Type B pancreatic cell (in vitro differentiated cells): ENCODE results near the gene ARHGAP32. TPM values are rescaled to one million over a fixed set of nuclear protein-coding genes. Genes with fewer than 3 reads are reported as not detected.

Experiments used
- DNase-seq: peaks from one replicate; pipeline ENCODE4 v3.0.0; 2021; ENCODE audit warnings: mixed read lengths; ENCODE audit not compliant: unreplicated experiment; ENCODE audit errors: extremely low spot score
- H3K27ac Mint-ChIP-seq: 2 replicates; pipeline ENCODE4 v1.8.0; 2021; ENCODE audit warnings: mild to moderate bottlenecking, mixed read lengths
- H3K27me3 Mint-ChIP-seq: 2 replicates; pipeline ENCODE4 v1.8.0; 2021; ENCODE audit warnings: mixed read lengths
- H3K36me3 Mint-ChIP-seq: 2 replicates; pipeline ENCODE4 v1.8.0; 2021; ENCODE audit warnings: mixed read lengths
- H3K4me1 Mint-ChIP-seq: one replicate; pipeline ENCODE4 v1.8.0; 2021; ENCODE audit warnings: mixed read lengths; ENCODE audit not compliant: unreplicated experiment
- H3K4me3 Mint-ChIP-seq: 2 replicates; pipeline ENCODE4 v1.8.0; 2021; ENCODE audit warnings: mild to moderate bottlenecking, mixed read lengths
- H3K9me3 Mint-ChIP-seq: 2 replicates; pipeline ENCODE4 v1.8.0; 2021; ENCODE audit warnings: mixed read lengths
- CTCF ChIP-seq: fragments of 200-600 bp; sonication (generic); conservative IDR thresholded peaks from 2 replicates; pipeline ENCODE4 v1.5.0; 2021; ENCODE audit warnings: antibody characterized with exemption, mild to moderate bottlenecking
- total RNA-seq: library from RNA; stranded (reverse); gene quantifications from 2 replicates; pipeline ENCODE4 v1.2.1, GENCODE V29; 2021; ENCODE audit warnings: low replicate concordance

Gene ARHGAP32
- total RNA-seq, 1 donor from 2014 or later = 41.6 TPM

- Mint-ChIP-seq H3K4me3 (no peak overlapping the region), H3K4me1 (no peaks in the 10 kb centered on the region), H3K36me3 (peaks cover 29% of the 10 kb centered on the region), H3K9me3 (peaks cover 5% of the 10 kb centered on the region), H3K27me3 (no peaks in the 10 kb centered on the region), H3K27ac (no peak overlapping the region)
- TF ChIP-seq CTCF = no peak
- no peak for DNase-seq
These were observed 102.8 kb downstream of the ARHGAP32 start for GRCh38 chr11:129089279-129089678.

GRCh38 chr11:129086976-129087375 lies 105.1 kb downstream of the ARHGAP32 start:
- Mint-ChIP-seq H3K27me3 (no peaks in the 10 kb centered on the region), H3K4me3 (no peak overlapping the region), H3K9me3 (peaks cover 23% of the 10 kb centered on the region), H3K27ac (no peak overlapping the region), H3K4me1 (no peaks in the 10 kb centered on the region), H3K36me3 (peaks cover 41% of the 10 kb centered on the region)
- no peak for DNase-seq
- no peak for TF ChIP-seq CTCF

- no peak overlapping the region for H3K4me3 Mint-ChIP-seq
- TF ChIP-seq CTCF = no peak
- H3K27ac Mint-ChIP-seq = no peak overlapping the region
- peaks cover 3% of the 10 kb centered on the region for H3K36me3 Mint-ChIP-seq
- peaks cover 9% of the 10 kb centered on the region for H3K4me1 Mint-ChIP-seq
- peaks cover 20% of the 10 kb centered on the region for H3K9me3 Mint-ChIP-seq
- H3K27me3 Mint-ChIP-seq = no peaks in the 10 kb centered on the region
- DNase-seq = no peak
These were observed 114.9 kb downstream of the ARHGAP32 start for GRCh38 chr11:129077191-129077590.

GRCh38 chr11:129075757-129076156 lies 116.4 kb downstream of the ARHGAP32 start:
- H3K27ac Mint-ChIP-seq = no peak overlapping the region

GRCh38 chr11:129067454-129067853 lies 124.7 kb downstream of the ARHGAP32 start:
- Mint-ChIP-seq H3K4me3 (no peak overlapping the region), H3K4me1 (no peaks in the 10 kb centered on the region), H3K27me3 (no peaks in the 10 kb centered on the region), H3K36me3 (peaks cover 22% of the 10 kb centered on the region), H3K27ac (no peak overlapping the region), H3K9me3 (no peaks in the 10 kb centered on the region)
- no peak for DNase-seq
- TF ChIP-seq CTCF = no peak

More at GRCh38 chr11:129075757-129076156, 116.4 kb downstream of the ARHGAP32 start:
- no peak overlapping the region for H3K4me3 Mint-ChIP-seq
- TF ChIP-seq CTCF = no peak
- no peaks in the 10 kb centered on the region for H3K36me3 Mint-ChIP-seq
- peaks cover 9% of the 10 kb centered on the region for H3K4me1 Mint-ChIP-seq
- H3K9me3 Mint-ChIP-seq = peaks cover 13% of the 10 kb centered on the region
- DNase-seq = no peak
- no peaks in the 10 kb centered on the region for H3K27me3 Mint-ChIP-seq

DNA sequence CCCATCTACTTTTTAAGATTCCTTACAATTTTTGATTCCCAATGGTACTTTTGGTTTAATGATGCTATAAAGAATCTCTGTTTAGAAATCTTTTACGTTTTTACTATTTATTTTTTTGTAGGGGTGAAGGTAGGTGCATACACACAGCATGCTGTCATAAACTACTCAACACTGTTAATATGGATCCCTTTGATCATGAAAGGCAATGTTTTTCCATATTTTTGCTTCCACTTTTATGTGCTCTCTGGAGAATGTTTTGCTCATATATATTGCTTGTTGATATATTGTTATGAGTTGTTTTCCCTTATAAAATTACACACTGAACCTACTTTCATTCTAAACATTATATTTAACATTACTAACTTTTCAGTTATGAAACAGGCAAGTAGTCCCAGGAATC lies 125.9 kb downstream of the ARHGAP32 start:
- H3K27ac Mint-ChIP-seq = no peak overlapping the region
- H3K4me3 Mint-ChIP-seq = no peak overlapping the region
- TF ChIP-seq CTCF = no peak
- H3K4me1 Mint-ChIP-seq = no peaks in the 10 kb centered on the region
- DNase-seq = no peak
- no peaks in the 10 kb centered on the region for H3K9me3 Mint-ChIP-seq
- H3K27me3 Mint-ChIP-seq = no peaks in the 10 kb centered on the region
- H3K36me3 Mint-ChIP-seq = peaks cover 22% of the 10 kb centered on the region
